Limb (tissue), 2 donors: Measurements from ENCODE around the gene ALOX15B.
A peak's percentile ranks its signal among the peaks of the same experiment; 100 is the strongest.

Experiments
- DNase-seq, 2 donors: peaks; one replicate each; pipeline ENCODE4 v3.0.0-alpha.2; 2016; ENCODE audit errors: extremely low spot score in 2 of 2

The ALOX15B gene

DNA sequence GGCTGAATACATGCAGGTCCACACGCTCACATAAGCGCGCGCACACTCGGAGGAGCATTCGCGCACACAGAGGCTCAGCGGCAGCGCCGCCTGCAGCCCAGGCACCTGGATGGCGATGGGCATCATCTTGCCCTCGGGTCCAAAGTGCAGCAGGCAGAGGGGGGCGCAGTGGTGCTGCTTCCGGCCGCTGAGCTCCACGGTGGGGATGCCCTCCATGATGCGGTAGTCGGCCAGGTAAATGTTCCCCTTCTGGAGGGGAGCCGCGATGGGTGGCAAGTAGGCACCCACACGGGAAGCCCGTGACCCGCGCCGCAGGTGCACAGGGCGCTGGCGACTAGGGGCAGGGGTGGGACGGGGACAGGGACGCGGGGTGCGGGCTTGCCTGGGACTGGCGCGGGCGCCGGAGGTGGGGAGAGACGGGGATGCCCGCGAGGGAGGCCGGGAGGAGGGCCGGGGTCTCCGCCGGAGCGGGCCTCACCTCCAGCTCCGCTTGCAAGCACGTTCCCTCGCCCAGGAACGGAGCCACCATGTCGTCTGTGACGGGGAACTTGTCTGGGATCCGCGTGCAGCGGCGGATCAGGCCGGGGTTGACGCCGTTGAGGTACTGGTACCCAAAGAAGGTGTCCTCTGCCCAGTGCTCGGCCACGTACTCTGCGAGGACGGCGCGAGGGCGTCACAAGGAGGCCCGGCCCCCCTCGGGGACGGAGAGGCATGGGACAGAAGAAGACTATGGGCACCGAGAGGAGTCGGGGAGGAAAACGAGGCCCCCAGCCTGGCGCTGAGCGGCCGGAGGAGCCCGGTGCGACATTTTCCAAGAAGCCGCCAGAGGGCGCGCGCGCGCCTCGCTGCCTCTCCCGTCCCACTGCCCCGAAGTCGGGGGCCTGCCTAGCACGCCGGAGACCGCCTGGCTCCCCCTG, 40.7 kb downstream of the ALOX15B start:
- DNase-seq, result peak; percentile 74 to 88

GRCh38 chr17:8080208-8080798, 41.4 kb downstream of the ALOX15B start:
- no peak for DNase-seq

DNA sequence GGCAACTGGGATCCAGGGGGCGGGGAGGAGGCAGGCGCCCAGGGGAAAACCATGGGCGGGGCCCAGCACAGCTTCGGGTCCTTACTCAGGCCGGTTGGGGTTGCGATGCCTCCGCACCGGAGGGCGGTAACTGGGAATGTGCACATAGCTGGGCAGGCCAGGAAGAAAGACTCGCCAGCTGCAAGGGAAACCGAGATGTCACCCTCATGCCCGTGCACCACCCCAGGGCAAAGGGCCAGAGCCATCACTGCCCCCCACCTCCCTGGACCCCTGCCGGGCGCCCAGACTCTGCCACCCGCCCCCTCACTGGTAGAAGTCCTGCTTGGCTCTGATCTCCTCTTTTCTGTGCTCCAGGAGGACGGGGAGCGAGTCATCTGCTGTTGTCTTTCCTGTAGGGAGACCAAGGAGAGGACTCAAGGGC, 42.0 kb downstream of the ALOX15B start:
- no peak for DNase-seq

DNA sequence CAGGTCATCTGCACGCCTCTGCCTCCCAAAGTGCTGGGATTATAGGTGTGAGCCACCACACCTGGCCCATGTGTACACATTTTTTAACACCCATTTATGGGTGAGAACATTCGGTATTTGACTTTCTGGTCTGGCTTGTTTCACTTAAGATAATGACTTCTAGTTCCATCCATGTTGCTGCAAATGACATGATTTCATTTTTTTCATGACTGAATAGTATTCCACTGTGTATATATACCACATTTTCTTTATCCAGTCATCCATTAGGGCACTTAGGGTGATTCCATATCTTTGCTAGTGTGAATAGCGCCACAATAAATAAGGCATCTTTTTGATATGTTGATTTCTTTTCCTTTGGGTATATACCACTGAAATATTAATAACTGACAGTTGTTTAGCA, 43.0 kb downstream of the ALOX15B start:
- DNase-seq, result no peak

- no peak for DNase-seq
Measured at GRCh38 chr17:8082292-8082691, 43.4 kb downstream of the ALOX15B start.

DNA sequence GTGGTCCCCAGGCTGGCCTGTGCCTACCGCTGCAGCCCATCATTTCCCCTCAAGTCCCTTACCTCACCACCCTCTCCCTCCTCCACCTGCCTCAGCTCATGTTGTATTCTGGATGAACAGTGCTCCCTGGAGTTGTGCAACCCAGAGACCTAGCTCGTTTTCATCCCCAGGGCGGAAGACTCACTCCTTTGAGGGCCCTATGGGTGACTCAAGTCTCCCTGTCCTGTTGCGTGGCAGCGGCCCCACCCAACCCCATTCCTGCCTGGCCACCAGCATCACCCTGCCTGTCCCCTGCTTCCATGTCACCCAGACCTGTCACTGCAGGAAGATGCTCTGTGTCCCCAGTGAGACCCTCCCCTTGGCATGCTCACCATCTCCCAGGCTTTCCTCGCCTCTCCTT, 45.4 kb downstream of the ALOX15B start:
- DNase-seq, result no peak

DNA sequence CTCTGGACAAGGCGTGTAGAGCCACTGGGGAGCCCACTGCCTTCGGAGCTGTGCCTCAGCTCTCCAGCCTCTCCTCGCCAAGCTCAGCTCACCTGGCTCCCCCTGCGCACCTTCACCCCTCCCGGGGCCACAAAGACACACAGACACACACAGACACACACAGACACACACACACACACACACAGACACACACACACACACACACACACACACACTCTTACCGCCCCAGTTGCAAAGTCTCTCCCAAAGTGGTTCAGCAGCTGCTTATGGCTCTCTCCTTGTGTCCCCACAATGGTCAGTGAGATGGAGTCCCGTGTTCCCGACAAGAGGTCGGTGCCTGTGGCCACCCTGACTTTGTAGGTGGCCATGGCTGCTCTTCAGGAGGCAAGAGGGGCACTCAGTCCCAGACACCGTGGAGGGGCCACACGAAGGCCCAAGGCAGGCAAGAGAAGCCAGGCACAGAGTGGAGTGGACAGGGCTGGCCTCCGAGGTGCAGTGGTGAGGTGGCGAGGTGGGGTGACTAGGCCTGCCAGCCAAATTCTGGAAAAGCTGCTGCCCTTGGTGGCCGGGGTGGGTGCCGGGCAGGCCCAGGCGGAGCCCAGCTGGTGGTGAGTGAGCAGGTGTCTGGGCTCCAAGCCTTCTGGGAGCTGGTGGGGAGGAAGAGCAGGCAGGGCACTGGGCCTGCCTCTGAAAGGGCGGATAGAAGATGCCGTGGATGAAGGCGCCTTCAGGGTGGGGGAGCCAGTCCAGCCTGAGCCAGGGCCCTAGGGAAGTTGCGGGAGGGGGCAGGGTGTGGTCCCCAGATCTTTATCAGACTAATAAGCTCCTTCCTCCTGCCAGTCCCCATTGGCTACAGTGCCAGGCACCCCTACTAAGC, 48.5 kb downstream of the ALOX15B start, which contains the start of gene ALOX12B:
Gene ALOX12B, minus strand, starts transcription at position 642 of the 877 bp plus-strand sequence. Its CDS starts 274 bp downstream, at position 368.
- DNase-seq, result no peak

- DNase-seq, result no peak
Measured at GRCh38 chr17:8087952-8088230, 49.0 kb downstream of the ALOX15B start.

DNA sequence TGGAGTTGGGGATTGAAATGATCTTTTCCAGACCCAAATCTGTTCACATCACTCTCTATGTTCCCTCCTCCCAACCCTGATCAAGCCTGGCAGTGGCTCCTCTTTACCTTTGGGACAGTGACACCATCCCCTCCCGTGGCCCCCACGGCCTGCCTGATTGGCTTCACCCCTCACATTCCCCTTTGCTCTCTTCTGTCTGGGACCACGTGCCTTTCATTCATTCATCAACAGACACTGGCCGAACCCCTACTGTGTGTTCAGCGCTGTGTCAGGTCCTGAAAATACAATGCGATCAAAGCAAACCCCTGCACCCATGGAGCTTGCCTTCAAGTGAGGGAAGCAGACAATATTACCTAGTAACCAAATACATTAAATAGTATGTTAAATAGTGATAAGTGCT, 50.9 kb downstream of the ALOX15B start:
- no peak for DNase-seq

DNA sequence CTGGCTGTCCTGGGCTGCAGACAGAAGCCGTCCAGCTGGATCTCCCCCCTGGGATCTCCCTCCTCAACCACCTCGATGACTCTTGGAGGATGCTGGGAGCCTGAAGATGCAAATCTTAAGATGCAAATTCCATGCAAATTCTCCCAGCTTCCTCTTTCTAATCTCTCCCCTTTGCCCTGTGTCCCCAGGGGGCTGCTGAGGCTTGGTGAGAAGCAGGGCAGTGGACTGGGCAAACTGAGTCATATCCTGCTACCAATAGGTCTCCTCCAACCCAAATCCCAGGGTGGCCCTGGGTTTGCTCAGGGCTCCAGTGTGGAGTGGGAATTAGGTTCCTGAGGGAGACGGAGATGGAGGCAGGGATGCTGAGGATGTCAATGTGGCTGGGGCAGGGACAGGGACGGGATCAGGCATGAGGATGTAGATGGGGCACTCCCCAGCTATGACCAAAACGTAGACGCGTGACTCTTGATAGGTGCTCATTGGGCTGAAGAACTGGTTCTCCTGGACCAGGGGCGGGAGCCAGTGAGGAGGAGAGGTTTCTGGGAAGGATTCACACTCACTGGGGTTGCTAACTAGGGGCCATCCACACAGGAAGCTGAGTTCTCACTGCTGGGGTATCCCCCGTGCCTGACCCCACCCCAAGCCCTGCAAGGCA, 52.3 kb downstream of the ALOX15B start:
- no peak for DNase-seq

- DNase-seq, result no peak
Measured at GRCh38 chr17:8095361-8095760, 56.5 kb downstream of the ALOX15B start.

GRCh38 chr17:8096541-8096940, 57.7 kb downstream of the ALOX15B start:
- DNase-seq, result no peak
